HAP-1 (cell line): Measurements from ENCODE around the gene VWA5B1.

Experiments
- DNase-seq, 2 experiments: peaks; one replicate each; pipeline ENCODE4 v3.0.0-alpha.2; 2016 to 2020; ENCODE audit warnings: low spot score in 2 of 2
- H3K27me3 ChIP-seq: fragments of 250-450 bp; sonication (Bioruptor Pico); 2 replicates; pipeline ENCODE4 v1.5.1; 2020; ENCODE audit warnings: low read depth, mild to moderate bottlenecking, moderate library complexity
- H3K36me3 ChIP-seq: fragments of 250-450 bp; sonication (Bioruptor Pico); replicated peaks from 2 replicates; pipeline ENCODE4 v1.5.1; 2020; ENCODE audit warnings: mild to moderate bottlenecking
- H3K4me1 ChIP-seq: fragments of 250-450 bp; sonication (Bioruptor Pico); 2 replicates; pipeline ENCODE4 v1.5.1; 2020; ENCODE audit warnings: mild to moderate bottlenecking
- H3K4me3 ChIP-seq: fragments of 250-450 bp; sonication (Bioruptor Pico); 2 replicates; pipeline ENCODE4 v1.5.1; 2020; ENCODE audit warnings: mild to moderate bottlenecking, moderate library complexity
- H3K9me3 ChIP-seq: fragments of 250-450 bp; sonication (Bioruptor Pico); 2 replicates; pipeline ENCODE4 v1.5.1; 2020; ENCODE audit warnings: mild to moderate bottlenecking, moderate library complexity
- in situ Hi-C: fragments of 300-500 bp; cut with MboI; formaldehyde crosslinking; loops from 3 replicates; pipeline ENCODE4 v1.14.3; 2020; ENCODE audit warnings: low sequenced_read_pairs, inconsistent platforms, mixed read lengths

The VWA5B1 gene

GRCh38 chr1:20320704-20321103 lies 30.0 kb downstream of the VWA5B1 start:
- Histone ChIP-seq H3K4me1 (no peaks in the 10 kb centered on the region), H3K4me3 (no peak overlapping the region), H3K36me3 (no peaks in the 10 kb centered on the region), H3K27me3 (peaks cover 47% of the 10 kb centered on the region), H3K9me3 (no peaks in the 10 kb centered on the region)
- no peak for DNase-seq
- in situ Hi-C loops, result no loop called here

DNA sequence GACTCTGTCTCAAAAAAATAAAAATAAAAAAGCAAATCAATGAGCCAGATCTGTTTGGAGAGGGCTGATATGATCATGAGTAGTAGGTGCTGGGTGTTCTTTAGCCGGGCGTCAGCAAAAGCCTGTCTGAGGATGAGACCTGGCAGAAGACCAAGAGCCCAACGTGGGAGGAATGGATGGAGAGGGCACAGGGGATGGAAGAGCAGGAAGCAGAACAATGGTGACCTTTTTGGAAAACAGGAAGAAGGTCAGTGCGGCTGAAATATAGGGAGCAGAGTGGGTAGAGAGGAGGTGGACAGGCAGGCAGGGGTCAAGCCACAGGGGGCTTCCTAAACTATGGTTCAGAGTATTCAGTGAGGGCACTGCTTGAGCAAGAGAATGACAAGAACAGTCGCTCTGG lies 30.9 kb downstream of the VWA5B1 start:
- Histone ChIP-seq H3K27me3 (peaks cover 47% of the 10 kb centered on the region), H3K4me1 (no peaks in the 10 kb centered on the region), H3K36me3 (no peaks in the 10 kb centered on the region), H3K4me3 (no peak overlapping the region), H3K9me3 (no peaks in the 10 kb centered on the region)
- in situ Hi-C loops, result no loop called here
- no peak for DNase-seq

- Histone ChIP-seq H3K36me3 (no peaks in the 10 kb centered on the region), H3K4me1 (no peaks in the 10 kb centered on the region), H3K9me3 (no peaks in the 10 kb centered on the region), H3K4me3 (no peak overlapping the region), H3K27me3 (peaks cover 47% of the 10 kb centered on the region)
- in situ Hi-C loops, result no loop called here
- DNase-seq, result no peak
Measured at GRCh38 chr1:20322081-20322824, 31.6 kb downstream of the VWA5B1 start.

- H3K27me3 ChIP-seq, result peaks cover 47% of the 10 kb centered on the region
- H3K4me1 ChIP-seq, result no peaks in the 10 kb centered on the region
- in situ Hi-C loops, result no loop called here
- no peaks in the 10 kb centered on the region for H3K36me3 ChIP-seq
- DNase-seq, result no peak
- H3K9me3 ChIP-seq, result no peaks in the 10 kb centered on the region
- no peak overlapping the region for H3K4me3 ChIP-seq
Measured at GRCh38 chr1:20322825-20323612, 32.3 kb downstream of the VWA5B1 start.

DNA sequence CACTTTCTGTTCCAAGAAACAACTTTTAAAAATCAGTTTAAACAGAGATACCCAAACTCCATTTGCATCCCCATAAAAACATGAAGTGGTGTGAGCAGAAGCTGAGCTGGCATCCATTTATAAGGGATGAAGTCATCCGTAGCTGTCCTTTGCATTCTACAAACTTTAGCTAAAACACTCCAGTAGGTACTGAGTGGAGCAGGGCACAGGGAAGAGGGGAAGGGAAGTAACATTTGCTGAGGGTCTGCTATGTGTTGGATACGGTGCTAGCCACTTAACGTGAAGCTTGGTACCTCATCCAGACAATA lies 32.9 kb downstream of the VWA5B1 start:
- Histone ChIP-seq H3K9me3 (no peaks in the 10 kb centered on the region), H3K4me1 (no peaks in the 10 kb centered on the region), H3K4me3 (no peak overlapping the region), H3K27me3 (peaks cover 47% of the 10 kb centered on the region), H3K36me3 (no peaks in the 10 kb centered on the region)
- in situ Hi-C loops, result no loop called here
- DNase-seq, result no peak

DNA sequence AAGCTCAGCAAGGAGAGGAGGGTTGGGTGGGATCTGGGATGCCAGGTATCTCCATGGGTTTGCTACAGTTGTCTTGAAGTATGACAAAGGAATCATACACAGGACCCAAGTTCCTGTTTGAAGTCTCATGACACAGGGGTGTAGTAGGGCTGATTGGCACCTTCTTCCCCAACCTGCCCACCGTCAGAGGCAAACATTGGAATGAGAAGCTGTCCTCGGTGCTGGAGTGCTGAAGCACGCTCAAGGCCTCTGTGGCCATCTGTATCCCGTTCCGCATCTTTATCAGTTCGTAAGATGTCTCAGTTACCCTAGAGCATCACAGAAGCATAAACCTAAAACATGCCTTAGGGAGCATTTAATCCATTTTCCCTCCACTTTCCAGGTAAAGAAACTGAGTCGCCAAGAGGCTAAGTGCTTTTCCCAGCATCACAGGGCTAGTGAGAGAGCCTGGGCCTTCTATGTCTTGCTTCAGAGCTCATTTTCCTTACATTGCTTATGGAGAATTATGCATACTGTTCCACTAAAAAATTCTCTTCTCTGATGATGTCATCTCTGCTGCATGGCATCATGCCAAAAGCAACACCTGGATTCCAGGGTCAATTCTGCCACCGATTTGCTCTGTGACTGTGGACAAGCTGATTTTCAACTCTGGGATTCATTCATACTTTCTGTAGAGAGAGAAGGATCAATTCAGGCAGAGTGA lies 34.2 kb downstream of the VWA5B1 start:
- in situ Hi-C loops, result no loop called here
- DNase-seq, result no peak
- H3K4me1 ChIP-seq, result no peaks in the 10 kb centered on the region

DNA sequence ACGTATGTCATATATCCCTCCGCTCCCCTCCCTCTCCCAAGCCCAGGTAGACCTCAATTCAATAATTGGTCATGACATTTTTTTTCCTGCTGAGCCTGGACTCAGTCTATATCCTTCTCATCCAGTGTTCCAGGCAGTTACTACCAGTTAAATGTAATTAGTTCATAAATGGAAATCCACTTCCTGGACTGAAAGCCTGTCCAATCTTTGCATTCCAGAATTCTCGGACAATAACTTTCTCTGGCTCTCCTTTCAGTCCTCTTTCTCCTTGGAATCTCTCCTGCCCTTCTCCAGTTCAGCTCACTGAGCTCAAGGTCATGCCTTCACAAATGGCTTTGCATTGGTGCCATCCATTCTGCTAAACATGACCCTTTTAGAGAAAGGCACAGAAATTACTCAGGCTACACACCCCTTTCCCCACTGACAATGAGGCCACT lies 34.8 kb downstream of the VWA5B1 start:
- H3K4me1 ChIP-seq, result no peaks in the 10 kb centered on the region
- no peaks in the 10 kb centered on the region for H3K9me3 ChIP-seq
- no peaks in the 10 kb centered on the region for H3K36me3 ChIP-seq
- in situ Hi-C loops, result no loop called here
- no peak overlapping the region for H3K4me3 ChIP-seq
- peaks cover 35% of the 10 kb centered on the region for H3K27me3 ChIP-seq
- DNase-seq, result no peak

More for the DNA sequence above, 34.2 kb downstream of the VWA5B1 start:
- no peaks in the 10 kb centered on the region for H3K36me3 ChIP-seq
- H3K9me3 ChIP-seq, result no peaks in the 10 kb centered on the region
- peaks cover 37% of the 10 kb centered on the region for H3K27me3 ChIP-seq
- H3K4me3 ChIP-seq, result no peak overlapping the region

GRCh38 chr1:20325844-20326420 lies 35.3 kb downstream of the VWA5B1 start:
- in situ Hi-C loops, result no loop called here
- Histone ChIP-seq H3K27me3 (peaks cover 33% of the 10 kb centered on the region), H3K4me1 (no peaks in the 10 kb centered on the region), H3K36me3 (no peaks in the 10 kb centered on the region), H3K9me3 (no peaks in the 10 kb centered on the region), H3K4me3 (no peak overlapping the region)
- DNase-seq, result no peak

GRCh38 chr1:20327467-20327866 lies 36.8 kb downstream of the VWA5B1 start:
- no peaks in the 10 kb centered on the region for H3K9me3 ChIP-seq
- H3K4me3 ChIP-seq, result no peak overlapping the region
- in situ Hi-C loops, result no loop called here
- H3K27me3 ChIP-seq, result peaks cover 18% of the 10 kb centered on the region
- no peaks in the 10 kb centered on the region for H3K4me1 ChIP-seq
- DNase-seq, result no peak
- no peaks in the 10 kb centered on the region for H3K36me3 ChIP-seq

- Histone ChIP-seq H3K27me3 (peaks cover 10% of the 10 kb centered on the region), H3K36me3 (no peaks in the 10 kb centered on the region), H3K4me1 (no peaks in the 10 kb centered on the region), H3K9me3 (no peaks in the 10 kb centered on the region), H3K4me3 (no peak overlapping the region)
- in situ Hi-C loops, result no loop called here
- no peak for DNase-seq
Measured at GRCh38 chr1:20328201-20328600, 37.5 kb downstream of the VWA5B1 start.

DNA sequence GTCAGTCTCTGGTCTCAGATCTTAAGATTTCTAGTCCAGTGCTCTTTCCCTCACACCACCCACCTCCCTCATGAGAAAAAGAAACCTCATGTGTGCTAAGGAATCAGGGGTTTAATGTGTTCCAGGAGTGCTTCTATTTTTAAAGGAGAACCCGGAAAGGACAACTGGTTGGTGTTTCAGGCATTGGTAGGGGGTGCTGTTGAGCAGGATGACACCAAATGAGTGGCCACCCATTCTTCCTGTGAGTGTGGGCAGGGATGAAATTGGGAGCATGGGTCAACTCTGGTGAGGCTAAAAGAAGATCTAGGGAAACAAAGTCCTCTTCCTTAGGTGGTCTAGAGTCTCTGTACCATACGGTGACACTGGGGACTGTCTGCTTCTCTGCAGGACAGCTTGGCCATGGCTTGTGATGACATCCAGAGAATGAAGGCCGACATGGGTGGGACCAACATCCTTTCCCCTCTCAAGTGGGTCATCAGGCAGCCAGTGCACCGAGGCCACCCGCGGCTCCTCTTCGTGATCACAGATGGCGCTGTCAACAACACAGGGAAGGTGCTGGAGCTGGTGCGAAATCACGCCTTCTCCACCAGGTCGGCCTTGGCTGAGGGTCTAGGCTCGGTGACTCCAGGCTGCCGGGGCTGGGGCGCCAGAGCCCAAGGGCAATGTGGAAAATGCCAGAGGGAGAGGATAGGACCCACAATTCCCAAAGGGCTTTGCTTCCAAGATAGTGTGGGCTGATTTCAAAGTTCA lies 39.3 kb downstream of the VWA5B1 start:
- no peak for DNase-seq
- no peaks in the 10 kb centered on the region for H3K36me3 ChIP-seq
- H3K4me3 ChIP-seq, result no peak overlapping the region
- no peaks in the 10 kb centered on the region for H3K9me3 ChIP-seq
- no peaks in the 10 kb centered on the region; the same call in 1 of the 2 replicates for H3K27me3 ChIP-seq
- no peaks in the 10 kb centered on the region for H3K4me1 ChIP-seq
- in situ Hi-C loops, result no loop called here

DNA sequence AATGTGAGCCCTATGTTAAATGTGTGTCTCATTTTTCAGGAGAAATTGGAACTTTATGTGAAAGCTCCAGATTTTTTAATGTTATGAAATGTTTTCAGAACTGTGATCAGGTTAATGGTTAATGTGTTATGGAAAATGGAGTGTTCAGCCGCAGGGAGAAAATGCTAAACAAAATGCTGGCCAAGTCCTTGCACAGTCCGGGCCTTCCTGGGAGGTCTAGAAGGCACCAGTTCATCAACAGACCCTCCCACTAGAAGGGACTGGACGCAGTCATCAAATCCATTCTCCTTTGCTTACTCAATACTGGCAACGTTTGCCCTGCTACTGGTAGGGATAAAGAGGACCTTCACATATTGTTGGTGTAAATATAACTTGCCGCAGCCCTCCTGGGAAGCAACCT lies 43.4 kb downstream of the VWA5B1 start:
- Histone ChIP-seq H3K4me1 (no peaks in the 10 kb centered on the region), H3K27me3 (peaks cover 17% of the 10 kb centered on the region), H3K4me3 (no peak overlapping the region), H3K9me3 (no peaks in the 10 kb centered on the region), H3K36me3 (no peaks in the 10 kb centered on the region)
- DNase-seq, result no peak
- in situ Hi-C loops, result no loop called here

GRCh38 chr1:20336105-20336605 lies 45.5 kb downstream of the VWA5B1 start:
- H3K4me3 ChIP-seq, result no peak overlapping the region
- DNase-seq, result no peak
- H3K9me3 ChIP-seq, result no peaks in the 10 kb centered on the region
- H3K36me3 ChIP-seq, result no peaks in the 10 kb centered on the region
- peaks cover 17% of the 10 kb centered on the region for H3K27me3 ChIP-seq
- H3K4me1 ChIP-seq, result no peaks in the 10 kb centered on the region
- in situ Hi-C loops, result no loop called here
